NCI-H2227 (cell line): Measurements from ENCODE around the gene SGPL1.

ENCODE experiments used
- DNase-seq: peaks from one replicate; lab custom pipeline; 2025; ENCODE audit not compliant: unreplicated experiment; lab: John Stamatoyannopoulos, UW

The SGPL1 gene

DNA sequence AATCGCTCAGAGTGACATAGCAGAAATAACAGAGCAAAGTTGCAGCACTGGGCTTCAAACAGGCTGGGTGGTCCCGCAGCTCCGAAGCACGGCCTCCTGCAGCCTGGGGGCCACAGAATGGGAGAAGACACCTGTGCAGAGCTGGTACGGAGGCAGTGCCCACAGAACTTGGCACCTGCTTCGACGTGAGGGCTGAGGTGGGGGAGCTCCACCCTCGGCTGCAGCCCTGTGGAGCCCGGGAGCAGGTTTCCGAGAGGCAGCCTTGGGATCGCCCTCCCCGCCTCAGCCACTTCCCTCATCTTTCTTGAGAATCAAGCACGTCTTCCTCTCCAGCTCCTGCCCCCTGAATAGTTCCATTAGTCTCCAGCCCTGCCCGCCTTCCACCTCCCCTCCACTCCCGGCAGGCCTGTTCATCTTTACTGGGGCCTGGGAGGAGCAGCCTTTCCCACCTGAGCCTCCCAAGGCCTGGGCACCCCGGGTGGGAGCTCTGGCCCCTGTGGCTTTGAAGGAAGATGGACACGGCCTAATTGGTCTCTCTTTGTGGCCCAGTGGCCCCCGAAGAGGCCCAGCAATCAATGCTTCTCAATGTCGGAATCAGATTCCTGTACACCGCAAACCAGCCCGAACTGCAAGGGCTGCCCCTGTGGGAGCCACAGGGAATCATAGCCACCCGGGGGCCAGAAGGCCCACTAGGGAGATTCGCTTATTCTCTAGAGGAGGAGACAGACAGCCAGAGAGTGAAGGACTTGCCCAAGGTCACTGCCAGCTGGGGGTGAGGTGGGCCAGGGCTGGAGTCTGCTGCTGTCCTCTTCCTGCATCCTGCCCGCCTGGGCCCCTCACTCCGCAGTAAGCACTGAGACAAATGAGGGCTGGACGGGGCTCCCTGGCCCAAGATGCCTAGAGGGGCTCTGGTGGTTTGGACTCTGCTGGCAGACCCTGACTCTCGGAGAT lies 89.6 kb downstream of the SGPL1 start:
- DNase-seq, result no peak

DNA sequence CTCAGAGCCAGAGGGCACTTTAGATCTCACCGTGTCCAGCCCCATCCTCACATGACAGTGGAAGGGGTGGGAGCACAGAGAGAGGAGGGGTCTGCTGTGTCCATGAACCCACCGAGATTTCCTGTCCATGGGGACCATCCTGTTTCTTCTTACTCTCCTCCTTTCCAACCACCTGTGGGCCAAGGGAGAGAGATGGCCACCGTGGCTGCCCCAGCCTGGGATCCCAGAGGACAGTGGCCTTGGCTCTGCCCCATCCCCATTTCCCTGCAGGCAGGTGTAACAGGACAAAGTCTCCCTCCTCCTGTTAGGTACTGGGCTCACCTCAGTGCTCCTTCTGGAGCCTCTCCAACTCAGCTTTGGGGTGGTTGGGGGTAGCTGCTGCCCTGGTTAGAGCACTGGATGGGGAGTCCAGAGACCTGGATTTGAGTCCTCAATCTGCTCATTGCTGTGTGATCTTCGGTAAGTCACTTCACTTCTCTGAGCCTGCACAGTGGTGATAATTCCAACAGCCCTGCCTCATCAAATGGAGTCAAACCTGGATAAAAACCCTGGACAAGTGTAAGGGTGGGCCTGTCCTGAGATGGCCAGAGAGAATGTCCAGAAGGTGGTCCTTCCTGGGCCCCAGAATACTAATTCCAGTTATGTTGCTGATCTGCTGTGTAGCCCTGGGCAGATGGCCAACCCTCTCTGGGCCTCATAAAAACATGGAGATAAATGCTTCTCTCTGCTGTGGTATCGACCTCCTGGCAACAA lies 90.5 kb downstream of the SGPL1 start:
- DNase-seq, result no peak

GRCh38 chr10:70906953-70907636 lies 91.3 kb downstream of the SGPL1 start:
- no peak for DNase-seq

DNA sequence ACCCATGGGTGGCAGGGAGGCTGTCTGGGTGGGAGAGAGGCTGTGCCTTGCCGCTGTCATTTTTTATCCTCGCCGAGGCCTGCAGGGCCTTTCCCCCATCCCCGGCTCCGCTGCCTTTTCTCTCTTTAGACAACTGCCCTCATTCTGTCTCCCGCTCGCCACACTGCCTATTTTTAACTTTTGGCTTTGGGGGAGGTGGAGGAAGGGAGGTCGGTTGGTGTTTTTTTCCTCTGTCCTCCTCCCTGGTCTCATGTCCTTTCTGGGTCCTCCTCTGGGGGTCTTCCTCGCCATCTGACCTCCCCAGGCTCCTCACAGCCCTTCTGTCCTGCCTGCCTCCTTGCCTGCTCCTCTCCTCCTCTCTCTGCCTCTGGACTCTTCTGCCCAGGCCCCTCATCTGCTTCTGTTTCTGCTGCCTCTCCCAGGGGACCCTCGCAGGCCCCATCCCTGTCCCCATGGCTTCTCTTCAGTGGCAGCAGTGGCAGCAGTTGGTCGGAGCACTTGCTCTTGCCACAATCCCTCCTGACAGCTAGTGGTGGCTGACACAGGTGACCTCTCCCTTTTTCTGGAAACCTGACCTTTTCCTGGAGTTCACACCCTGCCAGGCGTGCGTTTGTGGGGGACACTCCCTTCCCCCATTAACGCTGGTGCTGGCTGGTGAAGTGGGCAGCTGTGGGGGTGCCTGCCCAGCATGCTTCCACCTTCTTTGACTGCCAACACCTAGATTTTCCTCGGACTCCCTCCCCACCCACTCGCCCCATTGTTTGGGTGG lies 92.1 kb downstream of the SGPL1 start:
- DNase-seq, result no peak

DNA sequence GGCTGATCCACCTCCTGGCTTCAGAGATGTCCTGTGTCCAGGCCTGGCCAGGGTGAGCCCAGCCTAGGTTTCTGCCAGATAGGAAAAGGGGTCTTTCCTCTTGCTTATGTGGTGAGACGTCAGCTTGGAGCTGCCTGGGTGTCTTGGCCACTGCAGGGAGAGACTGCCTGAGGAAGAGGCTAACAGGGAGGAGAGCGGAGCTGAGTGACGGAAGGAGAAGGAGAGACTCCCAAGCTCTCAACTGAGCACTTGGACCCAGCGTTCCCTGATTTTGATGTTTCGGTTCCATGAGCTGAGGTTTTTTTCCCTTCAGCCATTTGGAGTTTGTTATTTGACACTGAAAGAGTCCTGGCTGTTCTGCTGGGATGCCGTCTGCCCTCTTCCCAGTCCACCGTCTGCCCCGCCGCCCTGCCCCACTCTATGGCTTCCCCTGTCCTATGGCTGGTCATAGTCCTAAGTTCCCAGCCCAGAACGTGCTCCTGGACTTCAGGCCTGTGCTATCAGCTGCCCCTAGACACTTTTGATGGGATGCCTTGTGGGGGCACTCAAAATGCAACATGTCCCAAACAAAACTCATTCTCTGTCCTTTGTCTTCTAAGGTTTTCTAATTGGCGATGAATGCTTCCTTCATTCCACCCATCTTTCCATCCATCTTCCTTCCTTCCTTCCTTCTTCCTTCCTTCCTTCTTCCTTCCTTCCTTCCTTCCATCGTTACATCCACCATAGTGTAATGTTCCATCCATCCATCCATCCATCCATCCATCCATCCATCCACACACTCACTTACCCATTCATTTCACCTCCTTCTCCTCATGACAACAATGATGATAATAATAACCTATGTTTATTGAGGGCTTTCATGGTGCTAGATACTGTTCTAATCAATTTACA lies 92.9 kb downstream of the SGPL1 start:
- DNase-seq, result no peak

DNA sequence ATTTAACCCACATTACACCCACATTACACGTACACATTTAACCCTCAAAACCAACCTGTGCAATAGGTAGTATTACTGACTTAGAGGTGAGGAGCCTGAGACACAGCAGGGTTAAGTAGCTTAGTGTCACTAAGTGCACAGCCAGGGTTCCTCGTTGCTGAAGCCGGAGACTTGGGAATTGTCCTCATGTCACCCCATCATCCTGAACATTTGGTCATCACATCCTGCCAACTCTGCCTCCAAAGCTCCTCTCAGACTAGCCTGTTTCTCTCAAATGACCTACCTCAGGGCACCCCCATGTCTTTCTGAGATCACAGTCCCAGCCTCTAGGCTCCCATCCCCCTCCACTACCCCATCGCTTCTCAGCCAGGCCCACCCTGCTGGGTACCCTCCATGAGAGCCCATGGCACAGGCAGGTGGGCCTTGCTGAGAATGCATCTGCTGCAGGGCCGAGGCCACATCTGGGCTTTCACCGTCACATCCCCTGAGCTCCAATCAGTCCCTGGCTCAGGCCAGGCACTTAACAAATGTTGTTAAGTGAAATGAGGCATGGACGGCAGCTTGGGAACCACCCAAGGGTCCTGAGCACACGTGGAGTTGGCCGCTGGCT lies 93.7 kb downstream of the SGPL1 start:
- DNase-seq, result no peak

- DNase-seq, result no peak
Observed at GRCh38 chr10:70910486-70911341, 95.0 kb downstream of the SGPL1 start.

GRCh38 chr10:70911386-70911785 lies 95.6 kb downstream of the SGPL1 start:
- DNase-seq, result no peak

- DNase-seq, result no peak
Observed at GRCh38 chr10:70912556-70912955, 96.8 kb downstream of the SGPL1 start.

DNA sequence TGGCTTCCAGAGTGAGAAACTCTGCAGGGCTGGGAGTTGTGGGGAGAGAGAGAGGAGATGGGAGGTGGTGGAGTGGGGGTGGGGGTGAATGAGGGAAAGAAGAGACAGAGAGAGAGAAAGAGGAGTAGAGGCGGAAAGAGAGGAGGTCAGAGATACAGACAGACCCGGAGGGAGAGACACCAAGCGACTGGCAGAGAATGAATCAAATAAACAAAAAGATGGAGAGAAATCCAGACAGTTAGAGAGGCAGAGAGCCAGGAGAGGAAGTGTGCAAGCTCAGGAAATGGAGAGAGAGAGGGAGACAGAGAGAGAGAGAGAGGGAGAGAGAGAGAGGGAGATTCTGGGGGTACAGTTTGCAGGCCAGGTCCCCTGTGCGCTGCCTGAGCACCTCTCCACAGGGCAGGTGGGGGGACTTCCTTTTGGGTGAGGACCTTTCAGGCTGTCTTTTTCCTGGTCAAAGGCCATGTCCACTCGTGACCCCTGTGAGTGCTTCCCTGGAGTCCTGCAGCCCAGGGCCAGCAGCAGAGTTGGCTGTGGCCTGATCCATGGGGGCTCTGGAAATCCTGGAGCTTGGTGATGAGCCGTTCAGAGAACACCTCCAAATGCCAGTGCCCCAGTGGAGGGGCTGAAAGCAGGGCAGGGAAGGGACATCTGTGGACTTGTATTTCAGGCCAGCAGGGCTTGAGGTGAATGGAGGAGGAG lies 97.6 kb downstream of the SGPL1 start:
- no peak for DNase-seq

DNA sequence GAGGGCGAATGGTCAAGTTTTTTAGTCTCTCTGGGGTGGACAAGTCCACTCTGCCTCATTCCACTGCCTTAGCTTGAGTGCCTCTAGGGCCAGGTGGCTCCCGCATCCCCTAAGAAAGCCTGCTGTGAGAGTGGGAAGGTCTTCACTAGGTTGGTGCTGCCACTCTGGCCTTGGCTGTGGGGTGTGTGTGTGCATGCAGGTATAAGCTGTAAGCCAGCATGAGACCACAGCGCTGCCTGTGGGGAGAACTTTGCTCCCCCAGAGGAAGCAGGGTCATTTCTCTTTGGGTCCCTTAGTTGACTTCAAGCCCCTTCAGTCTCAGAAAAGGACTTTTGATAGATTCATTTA lies 98.1 kb downstream of the SGPL1 start:
- no peak for DNase-seq

DNA sequence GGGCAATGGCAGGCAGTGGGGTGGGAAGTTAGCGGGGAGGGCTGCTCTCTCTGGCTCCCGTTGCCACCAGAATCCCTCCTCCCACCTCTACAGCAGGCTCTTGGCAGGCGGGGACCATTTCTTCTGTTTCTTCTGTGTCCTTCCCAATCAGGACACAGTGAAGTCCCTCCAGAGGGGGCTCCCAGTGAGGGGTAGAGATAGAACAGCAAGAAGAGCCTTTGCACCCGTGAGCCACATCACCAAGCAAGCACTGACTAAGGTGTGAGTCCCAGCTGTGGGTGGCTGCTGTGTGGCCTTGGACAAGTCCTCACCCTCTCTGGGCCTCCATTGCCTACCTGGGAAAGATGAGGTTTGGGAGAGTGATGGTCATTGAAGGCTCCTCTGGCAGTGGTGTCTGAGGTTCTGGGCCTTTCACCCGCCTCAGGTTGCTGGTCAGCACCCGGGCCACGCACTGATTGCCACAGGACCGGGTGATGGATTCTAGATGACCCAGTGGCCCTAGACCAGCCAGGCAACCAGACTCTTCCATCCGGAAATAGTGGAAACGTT lies 98.6 kb downstream of the SGPL1 start:
- DNase-seq, result no peak

GRCh38 chr10:70915206-70915605 lies 99.5 kb downstream of the SGPL1 start:
- no peak for DNase-seq

DNA sequence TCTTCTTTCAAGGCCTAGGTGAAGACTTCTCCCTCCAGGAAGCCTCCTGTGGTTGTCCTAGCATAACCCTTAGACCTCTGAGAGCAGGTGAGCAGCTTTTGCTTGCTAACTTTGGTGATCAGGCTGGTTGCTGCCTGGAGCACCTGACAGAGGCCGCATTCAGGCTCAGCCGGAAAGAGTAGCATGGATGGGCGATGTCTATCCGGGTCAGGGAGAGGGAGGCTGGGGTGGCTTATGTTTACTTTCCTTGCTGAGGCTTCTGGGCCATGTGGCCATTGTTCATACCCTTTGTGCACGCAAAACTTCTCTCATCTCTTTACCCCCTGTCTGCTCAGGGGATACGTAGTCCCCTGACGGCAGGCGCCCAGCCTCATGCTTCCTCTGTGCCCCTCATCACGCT lies 100.1 kb downstream of the SGPL1 start:
- DNase-seq, result no peak

GRCh38 chr10:70916241-70916640 lies 100.5 kb downstream of the SGPL1 start:
- no peak for DNase-seq

DNA sequence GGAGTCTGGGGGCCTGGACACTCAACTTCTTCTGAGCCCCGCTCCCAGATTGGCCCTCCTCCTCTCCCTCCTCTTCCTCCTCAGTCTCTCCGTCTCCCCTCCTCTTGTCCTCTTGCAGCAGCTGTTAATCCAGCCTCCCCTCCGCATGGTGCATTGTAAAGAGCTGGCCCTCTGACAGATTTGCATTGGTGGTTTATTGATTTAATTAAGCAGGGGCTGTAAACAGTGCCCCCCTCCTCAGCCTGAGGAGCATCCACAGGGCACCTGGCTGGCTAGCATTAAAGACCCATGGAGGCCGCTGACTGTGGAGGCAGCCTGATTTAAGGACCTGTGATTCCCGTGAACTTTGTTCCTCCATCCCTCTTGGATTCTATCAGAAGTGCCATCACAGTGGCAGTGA lies 101.5 kb downstream of the SGPL1 start:
- no peak for DNase-seq

DNA sequence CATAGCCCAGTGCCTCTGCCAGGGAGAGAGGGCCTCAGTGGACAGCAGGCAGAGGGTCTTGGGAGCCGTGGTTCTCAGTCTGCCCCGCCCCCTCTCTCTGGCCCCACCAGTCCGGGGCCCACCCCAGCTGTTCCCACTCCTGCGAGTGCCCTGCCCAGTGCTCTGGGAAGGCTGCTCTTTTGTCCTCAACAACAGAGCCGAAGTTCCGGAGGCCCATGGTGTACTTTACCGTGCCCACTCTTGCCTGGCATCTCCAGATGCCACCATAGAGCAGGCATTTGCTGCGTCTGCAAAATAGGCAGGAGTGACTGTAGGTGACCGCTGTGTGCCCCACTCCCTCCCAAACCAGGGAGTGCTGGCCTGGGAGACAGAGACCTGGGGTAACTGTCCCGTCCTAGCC lies 101.9 kb downstream of the SGPL1 start:
- DNase-seq, result no peak
